ENCODE measurements around the gene CDC73.

DNA sequence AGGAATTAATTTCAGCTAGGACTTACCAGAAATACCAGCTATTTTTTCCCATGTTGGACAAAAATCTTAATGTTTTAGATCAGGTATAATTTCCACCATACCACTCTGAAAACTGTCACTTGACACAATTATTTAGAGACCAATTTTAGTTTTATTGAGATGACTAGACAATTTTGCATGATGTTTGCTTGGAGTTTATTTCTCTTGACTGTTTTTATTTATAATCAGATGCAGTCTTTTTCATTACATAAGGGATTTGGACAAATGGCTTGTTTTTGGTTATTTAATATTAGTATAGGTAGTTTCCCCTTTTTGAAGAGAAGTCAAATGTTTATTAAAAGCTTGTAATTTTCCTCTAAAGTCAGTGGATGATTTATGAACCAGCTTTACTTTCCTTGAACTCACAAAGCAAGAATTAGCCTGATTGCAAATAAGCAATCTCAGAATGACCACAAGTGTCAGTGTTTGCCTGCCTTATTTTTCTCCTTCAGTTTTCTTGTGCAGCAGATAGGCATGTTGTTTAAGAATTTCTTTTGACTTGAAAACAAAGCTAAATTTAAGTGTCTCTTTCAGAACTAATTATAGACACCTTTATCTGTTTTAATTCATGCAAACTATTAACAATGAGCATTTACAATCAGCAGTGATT, 68.4 kb downstream of the CDC73 start:
- TF ChIP-seq, protein P1, sequence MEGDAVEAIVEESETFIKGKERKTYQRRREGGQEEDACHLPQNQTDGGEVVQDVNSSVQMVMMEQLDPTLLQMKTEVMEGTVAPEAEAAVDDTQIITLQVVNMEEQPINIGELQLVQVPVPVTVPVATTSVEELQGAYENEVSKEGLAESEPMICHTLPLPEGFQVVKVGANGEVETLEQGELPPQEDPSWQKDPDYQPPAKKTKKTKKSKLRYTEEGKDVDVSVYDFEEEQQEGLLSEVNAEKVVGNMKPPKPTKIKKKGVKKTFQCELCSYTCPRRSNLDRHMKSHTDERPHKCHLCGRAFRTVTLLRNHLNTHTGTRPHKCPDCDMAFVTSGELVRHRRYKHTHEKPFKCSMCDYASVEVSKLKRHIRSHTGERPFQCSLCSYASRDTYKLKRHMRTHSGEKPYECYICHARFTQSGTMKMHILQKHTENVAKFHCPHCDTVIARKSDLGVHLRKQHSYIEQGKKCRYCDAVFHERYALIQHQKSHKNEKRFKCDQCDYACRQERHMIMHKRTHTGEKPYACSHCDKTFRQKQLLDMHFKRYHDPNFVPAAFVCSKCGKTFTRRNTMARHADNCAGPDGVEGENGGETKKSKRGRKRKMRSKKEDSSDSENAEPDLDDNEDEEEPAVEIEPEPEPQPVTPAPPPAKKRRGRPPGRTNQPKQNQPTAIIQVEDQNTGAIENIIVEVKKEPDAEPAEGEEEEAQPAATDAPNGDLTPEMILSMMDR (IDR thresholded peaks at IDR 0.05; ENCODE audit: low read depth, low read length, missing input control): no peak
- TF ChIP-seq, protein P2, sequence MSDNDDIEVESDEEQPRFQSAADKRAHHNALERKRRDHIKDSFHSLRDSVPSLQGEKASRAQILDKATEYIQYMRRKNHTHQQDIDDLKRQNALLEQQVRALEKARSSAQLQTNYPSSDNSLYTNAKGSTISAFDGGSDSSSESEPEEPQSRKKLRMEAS (IDR thresholded peaks at IDR 0.05): no peak
- TF ChIP-seq REST (IDR thresholded peaks at IDR 0.05) (no peak), SP1 (IDR thresholded peaks at IDR 0.05) (no peak), RXRA (IDR thresholded peaks at IDR 0.05) (no peak), TAF1 (conservative IDR thresholded peaks at IDR 0.05) (no peak), YY1 (IDR thresholded peaks at IDR 0.05) (no peak), FOXA2 (IDR thresholded peaks at IDR 0.05) (no peak), JUND (IDR thresholded peaks at IDR 0.05) (no peak), HNF4G (IDR thresholded peaks at IDR 0.05) (no peak), FOXA1 (IDR thresholded peaks at IDR 0.05) (no peak)
- TF ChIP-seq, protein P3, sequence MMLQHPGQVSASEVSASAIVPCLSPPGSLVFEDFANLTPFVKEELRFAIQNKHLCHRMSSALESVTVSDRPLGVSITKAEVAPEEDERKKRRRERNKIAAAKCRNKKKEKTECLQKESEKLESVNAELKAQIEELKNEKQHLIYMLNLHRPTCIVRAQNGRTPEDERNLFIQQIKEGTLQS (IDR thresholded peaks at IDR 0.05): no peak
- TF ChIP-seq, protein P4, sequence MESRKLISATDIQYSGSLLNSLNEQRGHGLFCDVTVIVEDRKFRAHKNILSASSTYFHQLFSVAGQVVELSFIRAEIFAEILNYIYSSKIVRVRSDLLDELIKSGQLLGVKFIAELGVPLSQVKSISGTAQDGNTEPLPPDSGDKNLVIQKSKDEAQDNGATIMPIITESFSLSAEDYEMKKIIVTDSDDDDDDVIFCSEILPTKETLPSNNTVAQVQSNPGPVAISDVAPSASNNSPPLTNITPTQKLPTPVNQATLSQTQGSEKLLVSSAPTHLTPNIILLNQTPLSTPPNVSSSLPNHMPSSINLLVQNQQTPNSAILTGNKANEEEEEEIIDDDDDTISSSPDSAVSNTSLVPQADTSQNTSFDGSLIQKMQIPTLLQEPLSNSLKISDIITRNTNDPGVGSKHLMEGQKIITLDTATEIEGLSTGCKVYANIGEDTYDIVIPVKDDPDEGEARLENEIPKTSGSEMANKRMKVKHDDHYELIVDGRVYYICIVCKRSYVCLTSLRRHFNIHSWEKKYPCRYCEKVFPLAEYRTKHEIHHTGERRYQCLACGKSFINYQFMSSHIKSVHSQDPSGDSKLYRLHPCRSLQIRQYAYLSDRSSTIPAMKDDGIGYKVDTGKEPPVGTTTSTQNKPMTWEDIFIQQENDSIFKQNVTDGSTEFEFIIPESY (IDR thresholded peaks at IDR 0.05): no peak
